ENCODE measurements around the gene HSDL2.
"Not testable (repeated sequence)": the region's sequence is repeated elsewhere in the genome, so short reads cannot be mapped to it uniquely, and the experiment has no call there.

Gene HSDL2

GRCh38 chr9:112501287-112501686 is 121.4 kb downstream of the HSDL2 start:
- DNase-seq (ENCODE audit: low spot score), result no peak

- no peak for DNase-seq (ENCODE audit: low spot score)
Measured at GRCh38 chr9:112502175-112502946, 122.5 kb downstream of the HSDL2 start.

GRCh38 chr9:112503170-112503569 is 123.3 kb downstream of the HSDL2 start:
- no peak for DNase-seq (ENCODE audit: low spot score)

GRCh38 chr9:112505086-112505485 is 125.2 kb downstream of the HSDL2 start:
- DNase-seq (ENCODE audit: low spot score), result no peak

- DNase-seq (ENCODE audit: low spot score), result no peak
Measured at GRCh38 chr9:112505607-112506006, 125.7 kb downstream of the HSDL2 start.

GRCh38 chr9:112506571-112506970 is 126.7 kb downstream of the HSDL2 start:
- no peak for DNase-seq (ENCODE audit: low spot score)

- DNase-seq (ENCODE audit: low spot score), result no peak
Measured at GRCh38 chr9:112507001-112507680, 127.2 kb downstream of the HSDL2 start.

GRCh38 chr9:112508377-112508776 is 128.5 kb downstream of the HSDL2 start:
- DNase-seq (ENCODE audit: low spot score), result no peak

GRCh38 chr9:112512377-112512776 is 132.5 kb downstream of the HSDL2 start:
- not testable (repeated sequence) for DNase-seq (ENCODE audit: low spot score)

- DNase-seq (ENCODE audit: low spot score), result no peak
Measured at GRCh38 chr9:112516769-112517168, 136.9 kb downstream of the HSDL2 start.

GRCh38 chr9:112520069-112520468 is 140.2 kb downstream of the HSDL2 start:
- no peak for DNase-seq (ENCODE audit: low spot score)

GRCh38 chr9:112520656-112521055 is 140.7 kb downstream of the HSDL2 start:
- no peak for DNase-seq (ENCODE audit: low spot score)

Measured in activated CD4-positive, alpha-beta T cell treated with anti-CD3 and anti-CD28 coated beads, Interleukin-2, Interleukin-4, amounts not matched to agents 100 ng/mL and 50 ng/mL, durations not matched to agents 16 hours and 8 hours (primary cell).